Liver (tissue), 9 donors: ENCODE data around the gene CBX8. TPM values are rescaled to one million over a fixed set of nuclear protein-coding genes. Genes with fewer than 3 reads are reported as not detected.
A peak's percentile ranks its signal among the peaks of the same experiment; 100 is the strongest.

Experiments used
- DNase-seq: peaks from one replicate; pipeline ENCODE4 v3.0.0-alpha.2; 2017; ENCODE audit warnings: low spot score
- H3K27ac ChIP-seq, 2 donors: one replicate each; pipeline ENCODE4 v1.7.0; 2013; ENCODE audit warnings: inconsistent platforms in 2 of 2, low read length in 2 of 2, control low read depth in 1 of 2, low read depth in 1 of 2, mild to moderate bottlenecking in 1 of 2
- H3K27me3 ChIP-seq, 4 donors: one replicate each; pipeline versions ENCODE4 v1.6.1 to v1.7.0; 2013; ENCODE audit warnings: low read length in 3 of 4, inconsistent platforms in 1 of 4, mild to moderate bottlenecking in 1 of 4, moderate library complexity in 1 of 4; ENCODE audit not compliant: control insufficient read depth in 4 of 4, insufficient read depth in 4 of 4
- H3K36me3 ChIP-seq, 4 donors: one replicate each; pipeline versions ENCODE4 v1.6.1 to v1.7.0; 2013; ENCODE audit warnings: low read length in 3 of 4, mild to moderate bottlenecking in 3 of 4, low read depth in 1 of 4, moderate library complexity in 1 of 4; ENCODE audit not compliant: control insufficient read depth in 4 of 4, insufficient read depth in 3 of 4
- H3K4me1 ChIP-seq, 4 donors: one replicate each; pipeline versions ENCODE4 v1.6.1 to v1.7.0; 2013; ENCODE audit warnings: low read length in 3 of 4, mild to moderate bottlenecking in 3 of 4, moderate library complexity in 1 of 4; ENCODE audit not compliant: control insufficient read depth in 4 of 4, insufficient read depth in 4 of 4
- H3K4me3 ChIP-seq, 3 donors: one replicate each; pipeline versions ENCODE4 v1.6.1 to v1.7.0; 2013; ENCODE audit warnings: low read length in 3 of 3, control low read depth in 1 of 3, low read depth in 1 of 3, mild to moderate bottlenecking in 1 of 3
- H3K9ac ChIP-seq, 2 donors: one replicate each; pipeline ENCODE4 v1.7.0; 2013; ENCODE audit warnings: low read length in 2 of 2, mild to moderate bottlenecking in 2 of 2, moderate library complexity in 2 of 2, control low read depth in 1 of 2, low read depth in 1 of 2
- H3K9me3 ChIP-seq, 4 donors: one replicate each; pipeline versions ENCODE4 v1.6.1 to v1.7.0; 2013; ENCODE audit warnings: low read length in 3 of 4; ENCODE audit not compliant: control insufficient read depth in 4 of 4
- ATF3 ChIP-seq: IDR thresholded peaks from 2 replicates; pipeline ENCODE4 v1.6.1; 2016; ENCODE audit warnings: antibody characterized with exemption
- EGR1 ChIP-seq, 2 donors: IDR thresholded peaks; 2 replicates each; pipeline ENCODE4 v1.6.1; 2016 to 2018; ENCODE audit warnings: antibody characterized with exemption in 2 of 2, low read depth in 2 of 2
- FOXA1 ChIP-seq: IDR thresholded peaks from 2 replicates; pipeline ENCODE4 v1.6.1; 2016; ENCODE audit warnings: antibody characterized with exemption
- FOXA2 ChIP-seq: IDR thresholded peaks from 2 replicates; pipeline ENCODE4 v1.6.1; 2016; ENCODE audit warnings: antibody characterized with exemption
- GABPA ChIP-seq, 2 donors: IDR thresholded peaks in 1 of 2; conservative IDR thresholded peaks in 1 of 2; 2 replicates each; pipeline ENCODE4 v1.6.1; 2016; ENCODE audit warnings: antibody characterized with exemption in 2 of 2, mild to moderate bottlenecking in 1 of 2, moderate library complexity in 1 of 2
- HNF4A ChIP-seq, 2 donors: conservative IDR thresholded peaks; 2 replicates each; pipeline ENCODE4 v1.6.1; 2016; ENCODE audit warnings: antibody characterized with exemption in 2 of 2, mild to moderate bottlenecking in 2 of 2
- HNF4G ChIP-seq: IDR thresholded peaks from 2 replicates; pipeline ENCODE4 v1.6.1; 2016; ENCODE audit warnings: antibody characterized with exemption
- JUND ChIP-seq, 2 donors: IDR thresholded peaks; 2 replicates each; pipeline ENCODE4 v1.6.1; 2016; ENCODE audit warnings: antibody characterized with exemption in 2 of 2
- MAX ChIP-seq: IDR thresholded peaks from 2 replicates; pipeline ENCODE4 v1.6.1; 2016; ENCODE audit warnings: antibody characterized with exemption
- NR2F2 ChIP-seq: IDR thresholded peaks from 2 replicates; pipeline ENCODE4 v1.6.1; 2016; ENCODE audit warnings: antibody characterized with exemption
- RAD21 ChIP-seq, 2 donors: IDR thresholded peaks; 2 replicates each; pipeline ENCODE4 v1.6.1; 2016; ENCODE audit warnings: antibody characterized with exemption in 2 of 2, mild to moderate bottlenecking in 2 of 2
- RXRA ChIP-seq, 2 donors: IDR thresholded peaks; 2 replicates each; pipeline ENCODE4 v1.6.1; 2017 to 2018; ENCODE audit warnings: antibody characterized with exemption in 2 of 2, mild to moderate bottlenecking in 1 of 2
- SP1 ChIP-seq: IDR thresholded peaks from 2 replicates; pipeline ENCODE4 v1.6.1; 2018; ENCODE audit warnings: antibody characterized with exemption, mild to moderate bottlenecking
- TAF1 ChIP-seq: conservative IDR thresholded peaks from 2 replicates; pipeline ENCODE4 v1.6.1; 2016; ENCODE audit warnings: antibody characterized with exemption, mild to moderate bottlenecking
- YY1 ChIP-seq: IDR thresholded peaks from 2 replicates; pipeline ENCODE4 v1.6.1; 2016; ENCODE audit warnings: antibody characterized with exemption, mild to moderate bottlenecking
- ZBTB33 ChIP-seq: IDR thresholded peaks from 2 replicates; pipeline ENCODE4 v1.6.1; 2016; ENCODE audit warnings: antibody characterized with exemption
- WGBS: extraction: QIAGEN DNeasy Blood & Tissue Kit; methylation state at CpG from one replicate; pipeline ENCODE4 v1.1.7; 2013; 5-methylcytosine and 5-hydroxymethylcytosine counted together
- polyA plus RNA-seq, 2 donors: library from polyadenylated mRNA; stranded (reverse) in 1 of 2; unstranded in 1 of 2; fragments of 200-250 nt in 1 of 2; fragments of >200 nt in 1 of 2; fragmentation: Nextera tagmentation in 1 of 2; extraction: Ambion mirVana in 1 of 2; gene quantifications; one replicate each; pipeline versions ENCODE4 v1.2.1 to v1.2.3, GENCODE V29; 2013 to 2015
- total RNA-seq, 2 donors: library from RNA; depleted of rRNA; stranded (reverse); fragments of >200 nt; gene quantifications; one replicate each; pipeline ENCODE4 v1.2.3, GENCODE V29; 2014
- TF ChIP-seq, protein P1 (sequence below): fragments of 150-350 bp; IDR thresholded peaks from 2 replicates; pipeline ENCODE4 v1.5.1; 2017; ENCODE audit warnings: improper control_type of control experiment, low read depth, low read length; ENCODE audit not compliant: missing input control
- TF ChIP-seq, protein P2 (sequence below): IDR thresholded peaks from 2 replicates; pipeline ENCODE4 v1.6.1; 2016; ENCODE audit warnings: antibody characterized with exemption, mild to moderate bottlenecking
- donor health status: healthy.
- donor health status: healthy.
- donor health status: healthy.
- donor health status: healthy.
- donor health status: healthy.

CBX8 gene
- total RNA-seq (1 to 10 TPM; 1.4 to 2.3 TPM), polyA plus RNA-seq (1 to 10 TPM in 1 of 2 donors, under 1 TPM in 1; 0.75 to 2.7 TPM)

GRCh38 chr17:79796763-79797491 lies at the start of gene CBX8:
Gene CBX8 (minus strand): TSS chr17:79797077. CDS start chr17:79796998, 79 bp downstream.
- Histone ChIP-seq H3K4me3 (peak within 1 kb of the TSS; percentile 43 to 78 (median 75)), H3K9me3 (no peaks in the 10 kb centered on the region), H3K36me3 (peaks cover 0 to 6% (median 0%) of the 10 kb centered on the region in 4 donors), H3K4me1 (peaks cover 12 to 41% (median 20%) of the 10 kb centered on the region in 4 donors), H3K9ac (no peak within 1 kb of the TSS), H3K27me3 (peaks cover 0 to 23% (median 11%) of the 10 kb centered on the region in 4 donors), H3K27ac (peak within 1 kb of the TSS; percentile 75 to 91)
- TF ChIP-seq, protein P1, sequence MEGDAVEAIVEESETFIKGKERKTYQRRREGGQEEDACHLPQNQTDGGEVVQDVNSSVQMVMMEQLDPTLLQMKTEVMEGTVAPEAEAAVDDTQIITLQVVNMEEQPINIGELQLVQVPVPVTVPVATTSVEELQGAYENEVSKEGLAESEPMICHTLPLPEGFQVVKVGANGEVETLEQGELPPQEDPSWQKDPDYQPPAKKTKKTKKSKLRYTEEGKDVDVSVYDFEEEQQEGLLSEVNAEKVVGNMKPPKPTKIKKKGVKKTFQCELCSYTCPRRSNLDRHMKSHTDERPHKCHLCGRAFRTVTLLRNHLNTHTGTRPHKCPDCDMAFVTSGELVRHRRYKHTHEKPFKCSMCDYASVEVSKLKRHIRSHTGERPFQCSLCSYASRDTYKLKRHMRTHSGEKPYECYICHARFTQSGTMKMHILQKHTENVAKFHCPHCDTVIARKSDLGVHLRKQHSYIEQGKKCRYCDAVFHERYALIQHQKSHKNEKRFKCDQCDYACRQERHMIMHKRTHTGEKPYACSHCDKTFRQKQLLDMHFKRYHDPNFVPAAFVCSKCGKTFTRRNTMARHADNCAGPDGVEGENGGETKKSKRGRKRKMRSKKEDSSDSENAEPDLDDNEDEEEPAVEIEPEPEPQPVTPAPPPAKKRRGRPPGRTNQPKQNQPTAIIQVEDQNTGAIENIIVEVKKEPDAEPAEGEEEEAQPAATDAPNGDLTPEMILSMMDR, result no peak
- TF ChIP-seq GABPA (IDR thresholded peaks at IDR 0.05 in 1 of 2, conservative IDR thresholded peaks at IDR 0.05 in 1 of 2) (peak in 1 of 2 donors; percentile 91), YY1 (peak; percentile 67), JUND (IDR thresholded peaks at IDR 0.05) (peak in 1 of 2 donors; percentile 26), HNF4A (conservative IDR thresholded peaks at IDR 0.05) (no peak), RXRA (IDR thresholded peaks at IDR 0.05) (peak in 1 of 2 donors; percentile 21), FOXA2 (no peak), ZBTB33 (no peak), SP1 (peak; percentile 87), MAX (no peak), TAF1 (no peak), ATF3 (no peak), FOXA1 (no peak), RAD21 (IDR thresholded peaks at IDR 0.05) (peak in 1 of 2 donors; percentile 3), NR2F2 (no peak), EGR1 (IDR thresholded peaks at IDR 0.05; ENCODE audit: low read depth in 2 of 2) (peak; percentile 29 to 86), HNF4G (no peak)
- TF ChIP-seq, protein P2, sequence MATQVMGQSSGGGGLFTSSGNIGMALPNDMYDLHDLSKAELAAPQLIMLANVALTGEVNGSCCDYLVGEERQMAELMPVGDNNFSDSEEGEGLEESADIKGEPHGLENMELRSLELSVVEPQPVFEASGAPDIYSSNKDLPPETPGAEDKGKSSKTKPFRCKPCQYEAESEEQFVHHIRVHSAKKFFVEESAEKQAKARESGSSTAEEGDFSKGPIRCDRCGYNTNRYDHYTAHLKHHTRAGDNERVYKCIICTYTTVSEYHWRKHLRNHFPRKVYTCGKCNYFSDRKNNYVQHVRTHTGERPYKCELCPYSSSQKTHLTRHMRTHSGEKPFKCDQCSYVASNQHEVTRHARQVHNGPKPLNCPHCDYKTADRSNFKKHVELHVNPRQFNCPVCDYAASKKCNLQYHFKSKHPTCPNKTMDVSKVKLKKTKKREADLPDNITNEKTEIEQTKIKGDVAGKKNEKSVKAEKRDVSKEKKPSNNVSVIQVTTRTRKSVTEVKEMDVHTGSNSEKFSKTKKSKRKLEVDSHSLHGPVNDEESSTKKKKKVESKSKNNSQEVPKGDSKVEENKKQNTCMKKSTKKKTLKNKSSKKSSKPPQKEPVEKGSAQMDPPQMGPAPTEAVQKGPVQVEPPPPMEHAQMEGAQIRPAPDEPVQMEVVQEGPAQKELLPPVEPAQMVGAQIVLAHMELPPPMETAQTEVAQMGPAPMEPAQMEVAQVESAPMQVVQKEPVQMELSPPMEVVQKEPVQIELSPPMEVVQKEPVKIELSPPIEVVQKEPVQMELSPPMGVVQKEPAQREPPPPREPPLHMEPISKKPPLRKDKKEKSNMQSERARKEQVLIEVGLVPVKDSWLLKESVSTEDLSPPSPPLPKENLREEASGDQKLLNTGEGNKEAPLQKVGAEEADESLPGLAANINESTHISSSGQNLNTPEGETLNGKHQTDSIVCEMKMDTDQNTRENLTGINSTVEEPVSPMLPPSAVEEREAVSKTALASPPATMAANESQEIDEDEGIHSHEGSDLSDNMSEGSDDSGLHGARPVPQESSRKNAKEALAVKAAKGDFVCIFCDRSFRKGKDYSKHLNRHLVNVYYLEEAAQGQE, result no peak
- under 1% methylated on average over 79 of the region's 79 CpGs for WGBS
- peak; percentile 96 for DNase-seq
